PC-9 (cell line): ENCODE data around the gene LRRC47. TPM values are rescaled to one million over a fixed set of nuclear protein-coding genes. Genes with fewer than 3 reads are reported as not detected.

Experiments
- BruUV-seq: library from RNA; stranded (reverse); fragments of 400-500 nt; replicated peaks from 2 replicates; lab custom pipeline; 2021; lab: Mats Ljungman, UMichigan
- CTCF ChIA-PET: fragments of 300-600 bp; sonication (Branson Sonifier 250); formaldehyde crosslinking; loops from one replicate; lab custom pipeline; 2022; ENCODE audit warnings: antibody characterized with exemption; lab: Charles Lee
- POLR2A ChIA-PET: fragments of 300-600 bp; sonication (Branson Sonifier 250); formaldehyde crosslinking; loops from one replicate; lab custom pipeline; 2022; ENCODE audit warnings: antibody characterized with exemption; ENCODE audit not compliant: unreplicated experiment; lab: Charles Lee
- DNase-seq, 2 experiments: peaks; one replicate each; pipeline versions ENCODE4 v3.0.0 to v3.0.0-alpha.2; 2015 to 2022; ENCODE audit warnings: mixed read lengths in 1 of 2
- H2AFZ ChIP-seq: fragments of 200-600 bp; sonication (generic); 2 replicates; pipeline ENCODE4 v1.8.1; 2017; ENCODE audit warnings: antibody characterized with exemption
- H3F3A ChIP-seq: fragments of 200-600 bp; sonication (generic); 2 replicates; pipeline ENCODE4 v1.8.1; 2017; ENCODE audit warnings: antibody characterized with exemption, mild to moderate bottlenecking, low read depth; ENCODE audit not compliant: insufficient read depth
- H3K27ac ChIP-seq: fragments of 200-600 bp; sonication (generic); 2 replicates; pipeline ENCODE4 v1.6.1; 2016; ENCODE audit warnings: mixed run types
- H3K27me3 ChIP-seq: fragments of 200-600 bp; sonication (generic); 2 replicates; pipeline ENCODE4 v1.6.1; 2016; ENCODE audit warnings: low read depth, mixed run types; ENCODE audit not compliant: insufficient read depth
- H3K36me3 ChIP-seq: fragments of 200-600 bp; sonication (generic); 2 replicates; pipeline ENCODE4 v1.6.1; 2016; ENCODE audit warnings: low read depth, mixed run types
- H3K4me1 ChIP-seq: fragments of 200-600 bp; sonication (generic); replicated peaks from 2 replicates; pipeline ENCODE4 v1.6.1; 2016; ENCODE audit warnings: mixed run types; ENCODE audit not compliant: insufficient read depth
- H3K4me2 ChIP-seq: fragments of 200-600 bp; sonication (generic); 2 replicates; pipeline ENCODE4 v1.6.1; 2017; ENCODE audit warnings: mixed run types
- H3K4me3 ChIP-seq: fragments of 200-600 bp; sonication (generic); 2 replicates; pipeline ENCODE4 v1.6.1; 2016; ENCODE audit warnings: mixed run types
- H3K79me2 ChIP-seq: fragments of 200-600 bp; sonication (generic); 2 replicates; pipeline ENCODE4 v1.6.1; 2017; ENCODE audit warnings: low read depth, mixed run types
- H3K9me2 ChIP-seq: fragments of 200-600 bp; sonication (generic); 2 replicates; pipeline ENCODE4 v1.8.1; 2017; ENCODE audit warnings: mild to moderate bottlenecking; ENCODE audit not compliant: insufficient read depth
- H3K9me3 ChIP-seq: fragments of 200-600 bp; sonication (generic); 2 replicates; pipeline ENCODE4 v1.8.1; 2016; ENCODE audit warnings: low read depth; ENCODE audit not compliant: insufficient read depth
- H4K20me1 ChIP-seq: fragments of 200-600 bp; sonication (generic); 2 replicates; pipeline ENCODE4 v1.8.1; 2017; ENCODE audit not compliant: insufficient read depth
- CTCF ChIP-seq: fragments of 200-600 bp; sonication (generic); conservative IDR thresholded peaks from 2 replicates; pipeline ENCODE4 v1.6.1; 2017; ENCODE audit warnings: mixed run types, antibody characterized with exemption, mild to moderate bottlenecking, moderate library complexity
- EZH2 ChIP-seq: fragments of 200-600 bp; sonication (generic); IDR thresholded peaks from 2 replicates; pipeline ENCODE4 v1.8.0; 2017; ENCODE audit warnings: antibody characterized with exemption, low read depth
- intact Hi-C: fragments of 100-400 bp; cut with micrococcal nuclease; formaldehyde crosslinking; loops from one replicate; pipeline ENCODE4 v1.10.0; 2022; ENCODE audit not compliant: unreplicated experiment
- total RNA-seq: library from RNA; stranded (reverse); gene quantifications from 2 replicates; pipeline ENCODE4 v1.2.3, GENCODE V29; 2021

The LRRC47 gene
- total RNA-seq, 1 experiment from 2014 or later: 34.2 TPM

GRCh38 chr1:3777078-3777547 is 19.2 kb downstream of the LRRC47 start:
- no peak overlapping the region for H2AFZ ChIP-seq
- H3F3A ChIP-seq: no peaks in the 10 kb centered on the region; the same call in 1 of the 2 replicates
- CTCF ChIA-PET: no interaction called here
- no peaks in the 10 kb centered on the region for H3K9me2 ChIP-seq
- no TSS peak for BruUV-seq
- POLR2A ChIA-PET: no interaction called here
- no peaks in the 10 kb centered on the region for H3K9me3 ChIP-seq
- no peak for DNase-seq
- H4K20me1 ChIP-seq: peaks cover 3% of the 10 kb centered on the region
- no peak overlapping the region for H3K27ac ChIP-seq
- no peak overlapping the region for H3K4me2 ChIP-seq
- no peak for TF ChIP-seq EZH2
- no peak for TF ChIP-seq CTCF
- no peak overlapping the region for H3K4me3 ChIP-seq
- intact Hi-C loops: loop anchor here (10.0 kb wide), 1 partner anchor 1778 kb away; no protein-coding TSS in a partner anchor
- no peaks in the 10 kb centered on the region for H3K79me2 ChIP-seq
- H3K4me1 ChIP-seq: no peaks in the 10 kb centered on the region
- no peaks in the 10 kb centered on the region for H3K27me3 ChIP-seq
- H3K36me3 ChIP-seq: peaks cover 11% of the 10 kb centered on the region; the same call in 1 of the 2 replicates

GRCh38 chr1:3776231-3776961 is 19.9 kb downstream of the LRRC47 start:
- no peaks in the 10 kb centered on the region for H3K9me3 ChIP-seq
- no peak for DNase-seq
- CTCF ChIA-PET: no interaction called here
- no peaks in the 10 kb centered on the region for H3K27me3 ChIP-seq
- no peak overlapping the region for H2AFZ ChIP-seq
- no peaks in the 10 kb centered on the region for H3K9me2 ChIP-seq
- BruUV-seq: no TSS peak
- no peak for TF ChIP-seq EZH2
- no peaks in the 10 kb centered on the region; the same call in 1 of the 2 replicates for H3F3A ChIP-seq
- POLR2A ChIA-PET: no interaction called here
- intact Hi-C loops: loop anchor here (10.0 kb wide), 1 partner anchor 1778 kb away; no protein-coding TSS in a partner anchor
- no peak overlapping the region for H3K4me3 ChIP-seq
- peaks cover 3% of the 10 kb centered on the region; the same call in 1 of the 2 replicates for H4K20me1 ChIP-seq
- 0 out of 2 replicates have a peak, but pooled peaks cover 10% of the 10 kb centered on the region for H3K36me3 ChIP-seq
- no peaks in the 10 kb centered on the region for H3K79me2 ChIP-seq
- H3K4me1 ChIP-seq: no peaks in the 10 kb centered on the region
- no peak overlapping the region for H3K27ac ChIP-seq
- H3K4me2 ChIP-seq: no peak overlapping the region

- Histone ChIP-seq H3K9me3 (no peaks in the 10 kb centered on the region), H3F3A (no peaks in the 10 kb centered on the region; the same call in 1 of the 2 replicates), H4K20me1 (peaks cover 3% of the 10 kb centered on the region; the same call in 1 of the 2 replicates), H3K27ac (no peak overlapping the region), H3K4me1 (no peaks in the 10 kb centered on the region), H3K79me2 (no peaks in the 10 kb centered on the region), H3K4me2 (no peak overlapping the region), H3K36me3 (0 out of 2 replicates have a peak, but pooled peaks cover 9% of the 10 kb centered on the region), H3K9me2 (no peaks in the 10 kb centered on the region), H3K27me3 (no peaks in the 10 kb centered on the region), H3K4me3 (no peak overlapping the region), H2AFZ (no peak overlapping the region)
- CTCF ChIA-PET: no interaction called here
- TF ChIP-seq CTCF (no peak; the same call in 1 of the 2 replicates), EZH2 (no peak)
- POLR2A ChIA-PET: no interaction called here
- intact Hi-C loops: loop anchor here (10.0 kb wide), 1 partner anchor 1779 kb away; no protein-coding TSS in a partner anchor
- no TSS peak for BruUV-seq
- DNase-seq: no peak
Observed at GRCh38 chr1:3775490-3776230, 20.6 kb downstream of the LRRC47 start.
